ENCODE results near the gene PCDHA3. TPM values are rescaled to one million over a fixed set of nuclear protein-coding genes. Genes with fewer than 3 reads are reported as not detected.
A peak's percentile ranks its signal among the peaks of the same experiment; 100 is the strongest.
"Not testable (repeated sequence)": the region's sequence is repeated elsewhere in the genome, so short reads cannot be mapped to it uniquely, and the experiment has no call there.

PCDHA3 gene
- total RNA-seq, 6 experiments from 2014 or later = 0.07 TPM; not detected in 5

DNA sequence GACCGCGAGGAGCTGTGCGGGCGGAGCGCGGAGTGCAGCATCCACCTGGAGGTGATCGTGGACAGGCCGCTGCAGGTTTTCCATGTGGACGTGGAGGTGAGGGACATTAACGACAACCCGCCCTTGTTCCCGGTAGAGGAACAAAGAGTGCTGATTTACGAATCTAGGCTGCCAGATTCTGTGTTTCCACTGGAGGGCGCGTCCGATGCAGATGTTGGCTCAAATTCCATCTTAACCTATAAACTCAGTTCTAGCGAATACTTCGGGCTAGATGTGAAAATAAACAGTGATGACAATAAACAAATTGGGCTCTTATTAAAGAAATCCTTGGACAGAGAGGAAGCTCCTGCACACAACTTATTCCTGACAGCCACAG, 27.5 kb downstream of the PCDHA3 start:
- H3K4me3 ChIP-seq = no peak overlapping the region
- no peak overlapping the region for H3K27ac ChIP-seq
- H3K36me3 ChIP-seq = no peaks in the 10 kb centered on the region
- DNase-seq = no peak
- 31% methylated on average over 16 of the region's 18 CpGs for WGBS (ENCODE audit: insufficient coverage, low coverage, low lambda C conversion rate, missing lambda C conversion rate)
- peaks cover 0 to 2% (median 0%) of the 10 kb centered on the region in 4 donors for H3K9me3 ChIP-seq
- peaks cover 0 to 10% of the 10 kb centered on the region in 2 donors for H3K27me3 ChIP-seq
- no peak for ATAC-seq
- TF ChIP-seq, protein P1, sequence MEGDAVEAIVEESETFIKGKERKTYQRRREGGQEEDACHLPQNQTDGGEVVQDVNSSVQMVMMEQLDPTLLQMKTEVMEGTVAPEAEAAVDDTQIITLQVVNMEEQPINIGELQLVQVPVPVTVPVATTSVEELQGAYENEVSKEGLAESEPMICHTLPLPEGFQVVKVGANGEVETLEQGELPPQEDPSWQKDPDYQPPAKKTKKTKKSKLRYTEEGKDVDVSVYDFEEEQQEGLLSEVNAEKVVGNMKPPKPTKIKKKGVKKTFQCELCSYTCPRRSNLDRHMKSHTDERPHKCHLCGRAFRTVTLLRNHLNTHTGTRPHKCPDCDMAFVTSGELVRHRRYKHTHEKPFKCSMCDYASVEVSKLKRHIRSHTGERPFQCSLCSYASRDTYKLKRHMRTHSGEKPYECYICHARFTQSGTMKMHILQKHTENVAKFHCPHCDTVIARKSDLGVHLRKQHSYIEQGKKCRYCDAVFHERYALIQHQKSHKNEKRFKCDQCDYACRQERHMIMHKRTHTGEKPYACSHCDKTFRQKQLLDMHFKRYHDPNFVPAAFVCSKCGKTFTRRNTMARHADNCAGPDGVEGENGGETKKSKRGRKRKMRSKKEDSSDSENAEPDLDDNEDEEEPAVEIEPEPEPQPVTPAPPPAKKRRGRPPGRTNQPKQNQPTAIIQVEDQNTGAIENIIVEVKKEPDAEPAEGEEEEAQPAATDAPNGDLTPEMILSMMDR (IDR thresholded peaks at IDR 0.05) = no peak
- no peak for TF ChIP-seq POLR2A (IDR thresholded peaks at IDR 0.05)
- no peaks in the 10 kb centered on the region for H3K4me1 ChIP-seq
- intact Hi-C loops (cut with DNase I) = no loop called here

DNA sequence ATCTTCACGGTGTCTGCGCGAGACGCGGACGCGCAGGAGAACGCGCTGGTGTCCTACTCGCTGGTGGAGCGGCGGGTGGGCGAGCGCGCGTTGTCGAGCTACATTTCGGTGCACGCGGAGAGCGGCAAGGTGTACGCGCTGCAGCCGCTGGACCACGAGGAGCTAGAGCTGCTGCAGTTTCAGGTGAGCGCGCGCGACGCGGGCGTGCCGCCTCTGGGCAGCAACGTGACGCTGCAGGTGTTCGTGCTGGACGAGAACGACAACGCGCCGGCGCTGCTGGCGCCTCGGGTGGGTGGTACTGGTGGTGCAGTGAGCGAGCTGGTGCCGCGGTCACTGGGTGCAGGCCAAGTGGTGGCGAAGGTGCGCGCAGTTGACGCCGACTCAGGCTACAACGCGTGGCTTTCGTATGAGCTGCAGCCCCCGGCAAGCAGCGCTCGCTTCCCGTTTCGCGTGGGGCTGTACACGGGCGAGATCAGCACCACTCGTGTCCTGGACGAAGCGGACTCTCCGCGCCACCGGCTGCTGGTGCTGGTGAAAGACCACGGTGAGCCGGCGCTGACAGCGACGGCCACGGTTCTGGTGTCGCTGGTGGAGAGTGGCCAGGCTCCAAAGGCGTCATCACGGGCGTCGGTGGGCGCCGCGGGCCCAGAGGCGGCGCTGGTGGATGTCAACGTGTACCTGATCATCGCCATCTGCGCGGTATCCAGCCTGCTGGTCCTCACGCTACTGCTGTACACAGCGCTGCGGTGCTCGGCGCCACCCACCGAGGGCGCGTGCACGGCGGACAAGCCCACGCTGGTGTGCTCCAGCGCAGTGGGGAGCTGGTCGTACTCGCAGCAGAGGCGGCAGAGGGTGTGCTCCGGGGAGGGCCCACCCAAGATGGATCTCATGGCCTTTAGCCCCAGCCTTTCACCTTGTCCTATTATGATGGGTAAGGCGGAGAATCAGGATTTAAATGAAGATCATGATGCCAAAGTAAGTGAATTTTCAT, 28.9 kb downstream of the PCDHA3 start:
- intact Hi-C loops (cut with DNase I); H3K36me3 ChIP-seq; H3K9me3 ChIP-seq; DNase-seq; H3K4me1 ChIP-seq; H3K27ac ChIP-seq; H3K4me3 ChIP-seq; ATAC-seq: not testable (repeated sequence)
- 61% methylated on average over 12 of the region's 106 CpGs for WGBS (ENCODE audit: insufficient coverage, low coverage, low lambda C conversion rate, missing lambda C conversion rate)
- H3K27me3 ChIP-seq = peaks cover 0 to 10% of the 10 kb centered on the region in 2 donors

DNA sequence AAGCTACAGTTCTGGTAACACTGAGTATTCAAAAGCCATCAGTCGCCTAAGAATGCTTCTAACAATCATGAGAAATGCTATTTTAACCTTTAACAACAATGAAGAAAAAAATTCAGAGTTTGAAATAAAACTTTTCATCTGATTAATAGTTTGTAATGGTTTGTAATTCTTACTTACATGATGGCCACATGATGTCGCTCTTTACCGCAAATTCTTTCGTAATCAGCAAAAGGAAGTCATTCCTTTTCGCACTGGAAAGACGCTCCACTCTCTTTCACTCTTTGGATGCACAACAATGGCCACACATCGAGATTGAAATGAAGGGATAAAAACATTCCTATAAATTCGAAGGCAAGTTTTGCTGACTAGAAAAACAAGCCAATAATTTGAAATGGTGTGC, 33.1 kb downstream of the PCDHA3 start, which contains the start of gene PCDHA7:
Gene PCDHA7, plus strand, starts transcription at position 277 of the 400 bp plus-strand sequence. Its CDS starts 115 bp downstream, at position 392.
- no peak within 1 kb of the TSS for H3K4me3 ChIP-seq
- no peak for DNase-seq
- H3K36me3 ChIP-seq = no peaks in the 10 kb centered on the region
- TF ChIP-seq, protein P1 (IDR thresholded peaks at IDR 0.05) = peak in 1 of 4 donors; percentile 20
- no peak for TF ChIP-seq POLR2A (IDR thresholded peaks at IDR 0.05)
- H3K4me1 ChIP-seq = no peaks in the 10 kb centered on the region
- intact Hi-C loops (cut with DNase I) = no loop called here
- H3K9me3 ChIP-seq = no peaks in the 10 kb centered on the region
- 6% methylated on average over 8 of the region's 8 CpGs for WGBS (ENCODE audit: insufficient coverage, low coverage, low lambda C conversion rate, missing lambda C conversion rate)
- H3K27ac ChIP-seq = no peak within 1 kb of the TSS
- no peak for ATAC-seq
- peaks cover 0 to 3% of the 10 kb centered on the region in 2 donors for H3K27me3 ChIP-seq

DNA sequence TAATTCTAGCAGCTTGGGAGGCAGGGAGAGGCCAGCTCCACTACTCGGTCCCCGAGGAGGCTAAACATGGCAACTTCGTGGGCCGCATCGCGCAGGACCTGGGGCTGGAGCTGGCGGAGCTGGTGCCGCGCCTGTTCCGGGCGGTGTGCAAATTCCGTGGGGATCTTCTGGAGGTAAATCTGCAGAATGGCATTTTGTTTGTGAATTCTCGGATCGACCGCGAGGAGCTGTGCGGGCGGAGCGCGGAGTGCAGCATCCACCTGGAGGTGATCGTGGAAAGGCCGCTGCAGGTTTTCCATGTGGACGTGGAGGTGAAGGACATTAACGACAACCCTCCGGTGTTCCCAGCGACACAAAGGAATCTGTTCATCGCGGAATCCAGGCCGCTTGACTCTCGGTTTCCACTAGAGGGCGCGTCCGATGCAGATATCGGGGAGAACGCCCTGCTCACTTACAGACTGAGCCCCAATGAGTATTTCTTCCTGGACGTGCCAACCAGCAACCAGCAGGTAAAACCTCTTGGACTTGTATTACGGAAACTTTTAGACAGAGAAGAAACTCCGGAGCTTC, 33.7 kb downstream of the PCDHA3 start:
- intact Hi-C loops (cut with DNase I); H3K27ac ChIP-seq; DNase-seq; H3K27me3 ChIP-seq; H3K4me1 ChIP-seq; H3K9me3 ChIP-seq; H3K36me3 ChIP-seq; H3K4me3 ChIP-seq; ATAC-seq: not testable (repeated sequence)
- 11% methylated on average over 9 of the region's 38 CpGs for WGBS (ENCODE audit: insufficient coverage, low coverage, low lambda C conversion rate, missing lambda C conversion rate)

DNA sequence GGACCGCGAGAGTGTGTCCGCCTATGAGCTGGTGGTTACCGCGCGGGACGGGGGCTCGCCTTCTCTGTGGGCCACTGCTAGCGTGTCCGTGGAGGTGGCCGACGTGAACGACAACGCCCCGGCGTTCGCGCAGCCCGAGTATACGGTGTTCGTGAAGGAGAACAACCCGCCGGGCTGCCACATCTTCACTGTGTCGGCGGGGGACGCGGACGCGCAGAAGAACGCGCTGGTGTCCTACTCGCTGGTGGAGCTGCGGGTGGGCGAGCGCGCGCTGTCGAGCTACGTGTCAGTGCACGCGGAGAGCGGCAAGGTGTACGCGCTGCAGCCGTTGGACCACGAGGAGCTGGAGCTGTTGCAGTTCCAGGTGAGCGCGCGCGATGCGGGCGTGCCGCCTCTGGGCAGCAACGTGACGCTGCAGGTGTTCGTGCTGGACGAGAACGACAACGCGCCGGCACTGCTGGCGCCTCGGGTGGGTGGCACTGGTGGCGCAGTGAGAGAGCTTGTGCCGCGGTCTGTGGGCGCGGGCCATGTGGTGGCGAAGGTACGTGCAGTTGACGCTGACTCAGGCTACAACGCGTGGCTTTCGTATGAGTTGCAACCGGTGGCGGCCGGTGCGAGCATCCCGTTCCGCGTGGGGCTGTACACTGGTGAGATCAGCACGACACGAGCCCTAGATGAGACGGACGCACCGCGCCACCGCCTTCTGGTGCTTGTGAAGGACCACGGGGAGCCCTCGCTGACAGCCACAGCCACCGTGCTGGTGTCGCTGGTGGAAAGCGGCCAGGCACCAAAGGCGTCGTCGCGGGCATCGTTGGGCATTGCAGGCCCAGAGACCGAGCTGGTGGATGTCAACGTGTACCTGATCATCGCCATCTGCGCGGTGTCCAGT, 35.0 kb downstream of the PCDHA3 start:
- Histone ChIP-seq H3K4me1 (no peaks in the 10 kb centered on the region), H3K36me3 (no peaks in the 10 kb centered on the region), H3K27ac (no peak overlapping the region), H3K27me3 (peaks cover 0 to 2% of the 10 kb centered on the region in 2 donors), H3K4me3 (no peak overlapping the region), H3K9me3 (no peaks in the 10 kb centered on the region)
- WGBS (ENCODE audit: insufficient coverage, low coverage, low lambda C conversion rate, missing lambda C conversion rate) = 27% methylated on average over 5 of the region's 103 CpGs
- no peak for TF ChIP-seq POLR2A (IDR thresholded peaks at IDR 0.05)
- ATAC-seq (no peak), DNase-seq (no peak)
- intact Hi-C loops (cut with DNase I) = no loop called here
